ENCODE data around the gene XRCC6. TPM values are rescaled to one million over a fixed set of nuclear protein-coding genes. Genes with fewer than 3 reads are reported as not detected.

The XRCC6 gene
- total and polyA plus RNA-seq, 2 of the 4 experiments (the other 2 are of a cell fraction): 202 to 401 TPM

- Histone ChIP-seq H3K4me2 (ENCODE audit: low read depth, low read length) (no peak overlapping the region), H2BK15ac (ENCODE audit: low read depth, low read length) (no peak overlapping the region), H3K4ac (ENCODE audit: low read depth, low read length) (no peak overlapping the region), H3K27me3 (ENCODE audit: control insufficient read depth, insufficient read depth, low read length) (no peaks in the 10 kb centered on the region), H2AK9ac (replicated peaks; ENCODE audit: low read depth, low read length, poor library complexity) (no peak overlapping the region), H3K4me3 (ENCODE audit: insufficient read depth, low read depth, low read length) (no peak overlapping the region), H4K20me1 (ENCODE audit: insufficient read depth, low read length) (peaks cover 16% of the 10 kb centered on the region), H3K9me1 (ENCODE audit: insufficient read depth, low read length) (peaks cover 7% of the 10 kb centered on the region; the same call in 1 of the 2 replicates), H3K56ac (ENCODE audit: extremely low read depth, insufficient read depth, low read length) (no peak overlapping the region), H3K4me1 (ENCODE audit: control insufficient read depth, insufficient read depth, low read length) (no peaks in the 10 kb centered on the region), H2BK20ac (ENCODE audit: low read depth, low read length) (no peak overlapping the region), H4K8ac (ENCODE audit: low read depth in 2 of 2, low read length in 2 of 2) (no peak overlapping the region), H2BK5ac (ENCODE audit: low read depth, low read length, poor library complexity, severe bottlenecking) (no peak overlapping the region), H3K23ac (ENCODE audit: low read depth, low read length) (no peak overlapping the region), H3K9me3 (ENCODE audit: control insufficient read depth, insufficient read depth, low read length) (no peaks in the 10 kb centered on the region), H3K14ac (replicated peaks; ENCODE audit: low read depth, low read length) (no peak overlapping the region), H3K9ac (ENCODE audit: low read depth, low read length) (no peak overlapping the region), H4K91ac (ENCODE audit: insufficient read depth, low read depth, low read length) (no peak overlapping the region), H2AFZ (replicated peaks; ENCODE audit: low read length, poor library complexity) (no peak overlapping the region), H3K36me3 (ENCODE audit: control insufficient read depth, insufficient read depth, low read length) (peaks cover 68% of the 10 kb centered on the region), H2BK120ac (ENCODE audit: low read depth, low read length) (no peak overlapping the region), H4K5ac (ENCODE audit: low read depth, low read length) (no peak overlapping the region), H3K27ac (ENCODE audit: insufficient read depth, low read length) (no peak overlapping the region), H3K18ac (ENCODE audit: low read depth, low read length) (no peak overlapping the region), H2AK5ac (ENCODE audit: low read depth, low read length) (no peak overlapping the region), H3K79me1 (ENCODE audit: low read depth in 1 of 2, low read length in 2 of 2) (peaks cover 41 to 56% of the 10 kb centered on the region in 2 experiments)
- TF ChIP-seq USF2 (IDR thresholded peaks at IDR 0.05; ENCODE audit: low read depth, low read length): no peak
- no peak for TF ChIP-seq RCOR1 (IDR thresholded peaks at IDR 0.05; ENCODE audit: insufficient replicate concordance, low read length)
- TF ChIP-seq NFE2L2 (IDR thresholded peaks at IDR 0.05; ENCODE audit: low read depth, low read length): no peak
- no peak for TF ChIP-seq ELK1 (IDR thresholded peaks at IDR 0.05; ENCODE audit: borderline replicate concordance, low read depth, low read length)
- no peak for TF ChIP-seq CEBPB (IDR thresholded peaks at IDR 0.05; ENCODE audit: low read depth, low read length)
- TF ChIP-seq MAZ (IDR thresholded peaks at IDR 0.05; ENCODE audit: borderline replicate concordance, low read depth, low read length): no peak
- no peak for TF ChIP-seq FOS (IDR thresholded peaks at IDR 0.05; ENCODE audit: low read depth, low read length)
- TF ChIP-seq CTCF (conservative IDR thresholded peaks at IDR 0.05; ENCODE audit: low read depth, low read length): no peak
- TF ChIP-seq CHD1 (IDR thresholded peaks at IDR 0.05; ENCODE audit: low read depth, low read length): no peak
- no peak for TF ChIP-seq POLR2A (IDR thresholded peaks at IDR 0.05; ENCODE audit: low read depth, low read length)
- no peak for TF ChIP-seq SMC3 (IDR thresholded peaks at IDR 0.05; ENCODE audit: low read depth, low read length)
- TF ChIP-seq MAFK (IDR thresholded peaks at IDR 0.05; ENCODE audit: low read depth, low read length): no peak
- no peak for TF ChIP-seq MXI1 (IDR thresholded peaks at IDR 0.05; ENCODE audit: borderline replicate concordance, low read depth, low read length)
- TF ChIP-seq RFX5 (IDR thresholded peaks at IDR 0.05; ENCODE audit: low read depth, low read length): no peak
- no peak for TF ChIP-seq RAD21 (IDR thresholded peaks at IDR 0.05; ENCODE audit: low read length)
- TF ChIP-seq BHLHE40 (IDR thresholded peaks at IDR 0.05; ENCODE audit: low read depth, low read length): no peak
- CTCF ChIA-PET: no interaction called here
- intact Hi-C loops (cut with micrococcal nuclease): no loop called here
- DNase-seq: no peak
- ATAC-seq (ENCODE audit: low read depth): no peak
- WGBS, 2 experiments (ENCODE audit: extremely low coverage in 2 of 2, insufficient read length in 1 of 2): no CpG with 5 or more reads among the region's 5 CpGs
- in situ Hi-C loops (cut with MboI; ENCODE audit: low sequenced_read_pairs): no loop called here
- POLR2A ChIA-PET (ENCODE audit: unreplicated experiment): no interaction called here
- BruUV-seq (replicated peaks): no TSS peak
- dilution Hi-C loops (cut with HindIII; ENCODE audit: low sequenced_read_pairs, unreplicated experiment): no loop called here
Observed at GRCh38 chr22:41638748-41639147, 17.7 kb downstream of the XRCC6 start.
